ENCODE data around the gene SEMA3F.

DNA sequence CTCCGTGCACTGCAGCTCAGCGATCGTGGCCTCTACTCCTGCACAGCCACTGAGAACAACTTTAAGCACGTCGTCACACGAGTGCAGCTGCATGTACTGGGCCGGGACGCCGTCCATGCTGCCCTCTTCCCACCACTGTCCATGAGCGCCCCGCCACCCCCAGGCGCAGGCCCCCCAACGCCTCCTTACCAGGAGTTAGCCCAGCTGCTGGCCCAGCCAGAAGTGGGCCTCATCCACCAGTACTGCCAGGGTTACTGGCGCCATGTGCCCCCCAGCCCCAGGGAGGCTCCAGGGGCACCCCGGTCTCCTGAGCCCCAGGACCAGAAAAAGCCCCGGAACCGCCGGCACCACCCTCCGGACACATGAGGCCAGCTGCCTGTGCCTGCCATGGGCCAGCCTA lies 32.6 kb downstream of the SEMA3F start:
- no peak for TF ChIP-seq CTCF (IDR thresholded peaks at IDR 0.05; ENCODE audit: low read depth, low read length, missing input control)
- TF ChIP-seq YY1 (IDR thresholded peaks at IDR 0.05), result no peak
- TF ChIP-seq EGR1 (IDR thresholded peaks at IDR 0.05; ENCODE audit: low read depth in 2 of 2), result no peak
- TF ChIP-seq GABPA (IDR thresholded peaks at IDR 0.05 in 1 of 2, conservative IDR thresholded peaks at IDR 0.05 in 1 of 2), result no peak
- TF ChIP-seq HNF4A (conservative IDR thresholded peaks at IDR 0.05), result no peak
- no peak for TF ChIP-seq SP1 (IDR thresholded peaks at IDR 0.05)
- no peak for TF ChIP-seq ZBTB33 (IDR thresholded peaks at IDR 0.05)
- no peak for TF ChIP-seq REST (IDR thresholded peaks at IDR 0.05)
- no peak for TF ChIP-seq ATF3 (IDR thresholded peaks at IDR 0.05)
- no peak for TF ChIP-seq FOXA1 (IDR thresholded peaks at IDR 0.05)
- TF ChIP-seq, protein P1, sequence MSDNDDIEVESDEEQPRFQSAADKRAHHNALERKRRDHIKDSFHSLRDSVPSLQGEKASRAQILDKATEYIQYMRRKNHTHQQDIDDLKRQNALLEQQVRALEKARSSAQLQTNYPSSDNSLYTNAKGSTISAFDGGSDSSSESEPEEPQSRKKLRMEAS (IDR thresholded peaks at IDR 0.05), result no peak

Measured in liver (tissue), 3 donors.